Liver (tissue), 9 donors: Measurements from ENCODE around the gene CD52. TPM values are rescaled to one million over a fixed set of nuclear protein-coding genes. Genes with fewer than 3 reads are reported as not detected.

ENCODE experiments used
- DNase-seq: peaks from one replicate; pipeline ENCODE4 v3.0.0-alpha.2; 2017; ENCODE audit warnings: low spot score
- H3K27ac ChIP-seq, 2 donors: one replicate each; pipeline ENCODE4 v1.7.0; 2013; ENCODE audit warnings: inconsistent platforms in 2 of 2, low read length in 2 of 2, control low read depth in 1 of 2, low read depth in 1 of 2, mild to moderate bottlenecking in 1 of 2
- H3K27me3 ChIP-seq, 4 donors: one replicate each; pipeline versions ENCODE4 v1.6.1 to v1.7.0; 2013; ENCODE audit warnings: low read length in 3 of 4, inconsistent platforms in 1 of 4, mild to moderate bottlenecking in 1 of 4, moderate library complexity in 1 of 4; ENCODE audit not compliant: control insufficient read depth in 4 of 4, insufficient read depth in 4 of 4
- H3K36me3 ChIP-seq, 4 donors: one replicate each; pipeline versions ENCODE4 v1.6.1 to v1.7.0; 2013; ENCODE audit warnings: low read length in 3 of 4, mild to moderate bottlenecking in 3 of 4, low read depth in 1 of 4, moderate library complexity in 1 of 4; ENCODE audit not compliant: control insufficient read depth in 4 of 4, insufficient read depth in 3 of 4
- H3K4me1 ChIP-seq, 4 donors: one replicate each; pipeline versions ENCODE4 v1.6.1 to v1.7.0; 2013; ENCODE audit warnings: low read length in 3 of 4, mild to moderate bottlenecking in 3 of 4, moderate library complexity in 1 of 4; ENCODE audit not compliant: control insufficient read depth in 4 of 4, insufficient read depth in 4 of 4
- H3K4me3 ChIP-seq, 3 donors: one replicate each; pipeline versions ENCODE4 v1.6.1 to v1.7.0; 2013; ENCODE audit warnings: low read length in 3 of 3, control low read depth in 1 of 3, low read depth in 1 of 3, mild to moderate bottlenecking in 1 of 3
- H3K9ac ChIP-seq, 2 donors: one replicate each; pipeline ENCODE4 v1.7.0; 2013; ENCODE audit warnings: low read length in 2 of 2, mild to moderate bottlenecking in 2 of 2, moderate library complexity in 2 of 2, control low read depth in 1 of 2, low read depth in 1 of 2
- H3K9me3 ChIP-seq, 4 donors: one replicate each; pipeline versions ENCODE4 v1.6.1 to v1.7.0; 2013; ENCODE audit warnings: low read length in 3 of 4; ENCODE audit not compliant: control insufficient read depth in 4 of 4
- ATF3 ChIP-seq: IDR thresholded peaks from 2 replicates; pipeline ENCODE4 v1.6.1; 2016; ENCODE audit warnings: antibody characterized with exemption
- CTCF ChIP-seq: fragments of 150-350 bp; IDR thresholded peaks from 2 replicates; pipeline ENCODE4 v1.5.1; 2017; ENCODE audit warnings: improper control_type of control experiment, low read depth, low read length; ENCODE audit not compliant: missing input control
- EGR1 ChIP-seq, 2 donors: IDR thresholded peaks; 2 replicates each; pipeline ENCODE4 v1.6.1; 2016 to 2018; ENCODE audit warnings: antibody characterized with exemption in 2 of 2, low read depth in 2 of 2
- FOXA1 ChIP-seq: IDR thresholded peaks from 2 replicates; pipeline ENCODE4 v1.6.1; 2016; ENCODE audit warnings: antibody characterized with exemption
- FOXA2 ChIP-seq: IDR thresholded peaks from 2 replicates; pipeline ENCODE4 v1.6.1; 2016; ENCODE audit warnings: antibody characterized with exemption
- GABPA ChIP-seq, 2 donors: IDR thresholded peaks in 1 of 2; conservative IDR thresholded peaks in 1 of 2; 2 replicates each; pipeline ENCODE4 v1.6.1; 2016; ENCODE audit warnings: antibody characterized with exemption in 2 of 2, mild to moderate bottlenecking in 1 of 2, moderate library complexity in 1 of 2
- HNF4A ChIP-seq, 2 donors: conservative IDR thresholded peaks; 2 replicates each; pipeline ENCODE4 v1.6.1; 2016; ENCODE audit warnings: antibody characterized with exemption in 2 of 2, mild to moderate bottlenecking in 2 of 2
- HNF4G ChIP-seq: IDR thresholded peaks from 2 replicates; pipeline ENCODE4 v1.6.1; 2016; ENCODE audit warnings: antibody characterized with exemption
- JUND ChIP-seq, 2 donors: IDR thresholded peaks; 2 replicates each; pipeline ENCODE4 v1.6.1; 2016; ENCODE audit warnings: antibody characterized with exemption in 2 of 2
- MAX ChIP-seq: IDR thresholded peaks from 2 replicates; pipeline ENCODE4 v1.6.1; 2016; ENCODE audit warnings: antibody characterized with exemption
- NR2F2 ChIP-seq: IDR thresholded peaks from 2 replicates; pipeline ENCODE4 v1.6.1; 2016; ENCODE audit warnings: antibody characterized with exemption
- RAD21 ChIP-seq, 2 donors: IDR thresholded peaks; 2 replicates each; pipeline ENCODE4 v1.6.1; 2016; ENCODE audit warnings: antibody characterized with exemption in 2 of 2, mild to moderate bottlenecking in 2 of 2
- REST ChIP-seq: IDR thresholded peaks from 2 replicates; pipeline ENCODE4 v1.6.1; 2016; ENCODE audit warnings: antibody characterized with exemption, mild to moderate bottlenecking
- RXRA ChIP-seq, 2 donors: IDR thresholded peaks; 2 replicates each; pipeline ENCODE4 v1.6.1; 2017 to 2018; ENCODE audit warnings: antibody characterized with exemption in 2 of 2, mild to moderate bottlenecking in 1 of 2
- SP1 ChIP-seq: IDR thresholded peaks from 2 replicates; pipeline ENCODE4 v1.6.1; 2018; ENCODE audit warnings: antibody characterized with exemption, mild to moderate bottlenecking
- TAF1 ChIP-seq: conservative IDR thresholded peaks from 2 replicates; pipeline ENCODE4 v1.6.1; 2016; ENCODE audit warnings: antibody characterized with exemption, mild to moderate bottlenecking
- YY1 ChIP-seq: IDR thresholded peaks from 2 replicates; pipeline ENCODE4 v1.6.1; 2016; ENCODE audit warnings: antibody characterized with exemption, mild to moderate bottlenecking
- ZBTB33 ChIP-seq: IDR thresholded peaks from 2 replicates; pipeline ENCODE4 v1.6.1; 2016; ENCODE audit warnings: antibody characterized with exemption
- WGBS: extraction: QIAGEN DNeasy Blood & Tissue Kit; methylation state at CpG from one replicate; pipeline ENCODE4 v1.1.7; 2013; 5-methylcytosine and 5-hydroxymethylcytosine counted together
- polyA plus RNA-seq, 2 donors: library from polyadenylated mRNA; stranded (reverse) in 1 of 2; unstranded in 1 of 2; fragments of 200-250 nt in 1 of 2; fragments of >200 nt in 1 of 2; fragmentation: Nextera tagmentation in 1 of 2; extraction: Ambion mirVana in 1 of 2; gene quantifications; one replicate each; pipeline versions ENCODE4 v1.2.1 to v1.2.3, GENCODE V29; 2013 to 2015
- total RNA-seq, 2 donors: library from RNA; depleted of rRNA; stranded (reverse); fragments of >200 nt; gene quantifications; one replicate each; pipeline ENCODE4 v1.2.3, GENCODE V29; 2014
- donor health status: healthy.
- donor health status: healthy.
- donor health status: healthy.
- donor health status: healthy.
- donor health status: healthy.

The CD52 gene
- total and polyA plus RNA-seq, 4 donors = 1.7 to 16.4 (median 8.9) TPM

GRCh38 chr1:26275580-26276431 is 42.0 kb upstream of the CD52 start:
- Histone ChIP-seq H3K4me1 (peaks cover 15 to 43% (median 33%) of the 10 kb centered on the region in 4 donors), H3K36me3 (peaks cover 0 to 14% (median 6%) of the 10 kb centered on the region in 4 donors), H3K9me3 (no peaks in the 10 kb centered on the region), H3K9ac (peak overlapping the region in 1 of 2 donors; percentile 34), H3K27me3 (no peaks in the 10 kb centered on the region), H3K4me3 (no peak overlapping the region), H3K27ac (peak overlapping the region; percentile 48 to 61)
- DNase-seq = peak; percentile 82
- peak; percentile 39 to 70 for TF ChIP-seq RXRA (IDR thresholded peaks at IDR 0.05)
- no peak for TF ChIP-seq NR2F2
- peak in 1 of 2 donors; percentile 57 for TF ChIP-seq JUND (IDR thresholded peaks at IDR 0.05)
- peak; percentile 87 to 90 for TF ChIP-seq RAD21 (IDR thresholded peaks at IDR 0.05)
- TF ChIP-seq EGR1 (IDR thresholded peaks at IDR 0.05; ENCODE audit: low read depth in 2 of 2) = no peak
- TF ChIP-seq CTCF = peak; percentile 81
- TF ChIP-seq HNF4A (conservative IDR thresholded peaks at IDR 0.05) = peak in 1 of 2 donors; percentile 14
- WGBS = 48% methylated on average over 3 of the region's 3 CpGs

- Histone ChIP-seq H3K36me3 (peaks cover 0 to 11% (median 4%) of the 10 kb centered on the region in 4 donors), H3K9ac (peak overlapping the region in 1 of 2 donors; percentile 34), H3K4me3 (no peak overlapping the region), H3K27me3 (no peaks in the 10 kb centered on the region), H3K9me3 (no peaks in the 10 kb centered on the region), H3K4me1 (peaks cover 17 to 50% (median 33%) of the 10 kb centered on the region in 4 donors), H3K27ac (peak overlapping the region; percentile 58 to 61)
- no peak for DNase-seq
- WGBS = 81% methylated on average over 2 of the region's 2 CpGs
- TF ChIP-seq RXRA (IDR thresholded peaks at IDR 0.05) (no peak), GABPA (IDR thresholded peaks at IDR 0.05 in 1 of 2, conservative IDR thresholded peaks at IDR 0.05 in 1 of 2) (no peak), RAD21 (IDR thresholded peaks at IDR 0.05) (no peak), CTCF (no peak), YY1 (no peak), EGR1 (IDR thresholded peaks at IDR 0.05; ENCODE audit: low read depth in 2 of 2) (no peak), TAF1 (no peak), ZBTB33 (no peak), NR2F2 (no peak), REST (no peak), HNF4G (no peak), FOXA2 (no peak), ATF3 (no peak), HNF4A (conservative IDR thresholded peaks at IDR 0.05) (no peak), FOXA1 (no peak), JUND (IDR thresholded peaks at IDR 0.05) (no peak), MAX (no peak), SP1 (no peak)
These were observed 41.3 kb upstream of the CD52 start for GRCh38 chr1:26276432-26276838.
